Sigmoid colon (tissue), 7 donors: ENCODE results near the gene HSBP1L1. TPM values are rescaled to one million over a fixed set of nuclear protein-coding genes. Genes with fewer than 3 reads are reported as not detected.

Experiments used
- DNase-seq: peaks from one replicate; pipeline ENCODE4 v3.0.0-alpha.2; 2019
- H3K27ac ChIP-seq, 4 donors: fragments of 200-600 bp; sonication (generic); one replicate each; pipeline ENCODE4 v1.5.1; 2016 to 2019; ENCODE audit warnings: mild to moderate bottlenecking in 1 of 4
- H3K27me3 ChIP-seq, 3 donors: fragments of 200-600 bp; sonication (generic); one replicate each; pipeline ENCODE4 v1.5.1; 2019; ENCODE audit warnings: mild to moderate bottlenecking in 1 of 3
- H3K36me3 ChIP-seq, 4 donors: fragments of 200-600 bp; sonication (generic); one replicate each; pipeline ENCODE4 v1.5.1; 2016 to 2019
- H3K4me1 ChIP-seq, 4 donors: fragments of 200-600 bp; sonication (generic); one replicate each; pipeline ENCODE4 v1.5.1; 2017 to 2019
- H3K4me3 ChIP-seq, 4 donors: fragments of 200-600 bp; sonication (generic); one replicate each; pipeline ENCODE4 v1.5.1; 2017 to 2019; ENCODE audit warnings: mild to moderate bottlenecking in 2 of 4, moderate library complexity in 1 of 4
- H3K9me3 ChIP-seq, 4 donors: fragments of 200-600 bp in 3 of 4; sonication (generic) in 3 of 4; one replicate each; pipeline versions ENCODE4 v1.5.1 to v1.6.1; 2013 to 2019
- CTCF ChIP-seq, 4 experiments: fragments of 450-650 bp in 3 of 4; fragments of 200-600 bp in 1 of 4; IDR thresholded peaks; one replicate each; pipeline ENCODE4 v1.5.1; 2016 to 2019; ENCODE audit warnings: antibody characterized with exemption in 4 of 4, mild to moderate bottlenecking in 3 of 4, moderate library complexity in 2 of 4
- EP300 ChIP-seq, 4 donors: sonication (generic); formaldehyde crosslinking; IDR thresholded peaks; one replicate each; pipeline ENCODE4 v1.6.1; 2017; ENCODE audit warnings: antibody characterized with exemption in 4 of 4
- POLR2A ChIP-seq, 2 donors: fragments of 450-650 bp; IDR thresholded peaks; one replicate each; pipeline ENCODE4 v1.6.1; 2016; ENCODE audit warnings: antibody characterized with exemption in 2 of 2, mild to moderate bottlenecking in 2 of 2, moderate library complexity in 2 of 2
- POLR2AphosphoS5 ChIP-seq, 4 donors: sonication (generic); formaldehyde crosslinking; IDR thresholded peaks; one replicate each; pipeline ENCODE4 v1.6.1; 2017; ENCODE audit warnings: antibody characterized with exemption in 4 of 4
- WGBS, 2 donors: extraction: QIAGEN DNeasy Blood & Tissue Kit; methylation state at CpG; one replicate each; pipeline ENCODE4 v1.1.7; 2013; 5-methylcytosine and 5-hydroxymethylcytosine counted together
- intact Hi-C: fragments of 100-400 bp; cut with DNase I; formaldehyde crosslinking; loops from one replicate; pipeline ENCODE4 v1.15.1; 2023
- polyA plus RNA-seq, 3 donors: library from polyadenylated mRNA; stranded (reverse); fragments of 200-250 nt; gene quantifications; one replicate each; pipeline ENCODE4 v1.2.3, GENCODE V29; 2013
- total RNA-seq, 4 donors: library from RNA; depleted of rRNA; stranded (reverse); fragments of >200 nt; gene quantifications; one replicate each; pipeline ENCODE4 v1.1.0, GENCODE V29; 2016
- donor health status: healthy with polysubstance abuse.
- donor health status: Bipolar disorder and iron deficiency.
- donor health status: healthy.

The HSBP1L1 gene
- total and polyA plus RNA-seq, 7 donors = 15.8 to 86.5 (median 21.0) TPM

DNA sequence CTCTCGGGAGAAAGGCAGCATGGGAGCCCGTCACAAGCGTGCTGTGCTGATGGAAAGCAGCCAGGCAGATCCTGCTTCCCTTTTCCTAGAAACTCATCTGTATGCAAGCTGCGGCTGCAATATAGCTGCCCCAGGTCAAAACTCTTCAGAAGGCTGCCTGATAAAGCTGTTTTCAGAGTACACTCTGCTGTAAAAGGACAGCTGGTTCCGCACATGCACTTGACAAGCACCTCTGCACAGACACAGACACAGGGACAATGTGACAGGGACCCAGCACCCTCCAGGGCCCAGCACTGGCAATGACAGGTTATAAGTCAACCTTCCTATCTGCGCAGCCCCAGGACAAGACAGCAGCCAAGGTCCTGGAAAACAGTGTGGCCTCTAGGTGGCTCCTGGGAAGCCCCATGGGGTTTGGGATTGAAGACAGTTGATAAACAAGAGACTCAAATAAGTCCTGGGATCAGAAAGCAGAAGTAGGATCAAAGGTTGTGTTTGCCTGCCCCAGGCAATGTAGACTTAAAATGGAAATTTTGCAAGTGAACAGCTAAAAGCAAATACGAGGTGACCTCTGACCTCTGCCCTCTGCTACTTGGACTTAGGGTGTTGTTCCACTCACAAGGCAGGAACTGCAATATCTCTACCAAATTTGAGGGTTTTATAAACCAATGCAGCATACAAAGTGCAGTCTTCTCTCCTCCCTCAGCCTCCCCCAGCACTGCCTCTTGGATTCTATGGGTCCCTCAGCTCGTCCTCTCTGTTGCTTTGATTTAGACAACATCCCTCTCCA, 29.9 kb upstream of the HSBP1L1 start:
- peak; percentile 62 for DNase-seq
- no peak for TF ChIP-seq CTCF (IDR thresholded peaks at IDR 0.05)
- no peak for TF ChIP-seq EP300 (IDR thresholded peaks at IDR 0.05)
- no peak for TF ChIP-seq POLR2A (IDR thresholded peaks at IDR 0.05)
- no peak for TF ChIP-seq POLR2AphosphoS5 (IDR thresholded peaks at IDR 0.05)
- H3K27me3 ChIP-seq = no peaks in the 10 kb centered on the region
- peaks cover 4 to 12% (median 6%) of the 10 kb centered on the region in 4 donors for H3K9me3 ChIP-seq
- no peak overlapping the region for H3K4me3 ChIP-seq
- 20 to 72% methylated on average over 8 of the region's 8 CpGs for WGBS, 2 donors
- no peak overlapping the region for H3K27ac ChIP-seq
- H3K36me3 ChIP-seq = peaks cover under 1 to 38% (median 12%) of the 10 kb centered on the region in 4 donors
- intact Hi-C loops = no loop called here
- peaks cover 0 to 3% (median 0%) of the 10 kb centered on the region in 4 donors for H3K4me1 ChIP-seq

DNA sequence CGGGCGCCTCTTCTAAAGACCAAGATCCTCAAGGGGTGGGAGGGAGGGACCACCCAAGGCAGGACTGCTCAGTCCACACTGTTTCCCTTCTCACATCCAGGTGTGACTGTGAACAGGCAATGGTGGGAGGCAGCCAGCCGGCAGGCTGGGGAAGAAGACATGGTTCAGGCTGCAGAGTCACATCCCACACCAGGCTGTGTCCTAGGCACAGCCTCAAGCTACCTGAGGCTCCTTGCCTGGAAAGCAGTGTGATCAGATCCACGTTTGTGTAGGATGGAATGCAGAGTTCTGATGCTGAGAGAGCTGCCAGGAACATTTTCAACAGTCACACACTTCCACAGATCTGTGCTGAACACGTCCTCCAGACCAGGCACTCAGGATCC, 29.4 kb upstream of the HSBP1L1 start:
- Histone ChIP-seq H3K36me3 (peaks cover 4 to 39% (median 10%) of the 10 kb centered on the region in 4 donors), H3K4me1 (peaks cover 0 to 3% (median 0%) of the 10 kb centered on the region in 4 donors), H3K27me3 (no peaks in the 10 kb centered on the region), H3K9me3 (peaks cover 0 to 6% (median under 1%) of the 10 kb centered on the region in 4 donors), H3K27ac (no peak overlapping the region), H3K4me3 (no peak overlapping the region)
- 58 to 84% methylated on average over 5 of the region's 5 CpGs for WGBS, 2 donors
- no peak for TF ChIP-seq POLR2A (IDR thresholded peaks at IDR 0.05)
- TF ChIP-seq CTCF (IDR thresholded peaks at IDR 0.05) = no peak
- no peak for TF ChIP-seq EP300 (IDR thresholded peaks at IDR 0.05)
- no peak for TF ChIP-seq POLR2AphosphoS5 (IDR thresholded peaks at IDR 0.05)
- DNase-seq = peak; percentile 13
- intact Hi-C loops = no loop called here

GRCh38 chr18:79935499-79935898, 28.9 kb upstream of the HSBP1L1 start:
- Histone ChIP-seq H3K9me3 (peaks cover 0 to 2% (median 0%) of the 10 kb centered on the region in 4 donors), H3K27ac (no peak overlapping the region), H3K4me3 (no peak overlapping the region), H3K36me3 (peaks cover 0 to 41% (median 10%) of the 10 kb centered on the region in 4 donors), H3K4me1 (peaks cover 0 to 3% (median 0%) of the 10 kb centered on the region in 4 donors), H3K27me3 (no peaks in the 10 kb centered on the region)
- TF ChIP-seq CTCF (IDR thresholded peaks at IDR 0.05) (no peak), POLR2AphosphoS5 (IDR thresholded peaks at IDR 0.05) (no peak), POLR2A (IDR thresholded peaks at IDR 0.05) (no peak), EP300 (IDR thresholded peaks at IDR 0.05) (no peak)
- WGBS, 2 donors = 95 to 97% methylated on average over 3 of the region's 3 CpGs
- peak; percentile 37 for DNase-seq
- intact Hi-C loops = no loop called here

DNA sequence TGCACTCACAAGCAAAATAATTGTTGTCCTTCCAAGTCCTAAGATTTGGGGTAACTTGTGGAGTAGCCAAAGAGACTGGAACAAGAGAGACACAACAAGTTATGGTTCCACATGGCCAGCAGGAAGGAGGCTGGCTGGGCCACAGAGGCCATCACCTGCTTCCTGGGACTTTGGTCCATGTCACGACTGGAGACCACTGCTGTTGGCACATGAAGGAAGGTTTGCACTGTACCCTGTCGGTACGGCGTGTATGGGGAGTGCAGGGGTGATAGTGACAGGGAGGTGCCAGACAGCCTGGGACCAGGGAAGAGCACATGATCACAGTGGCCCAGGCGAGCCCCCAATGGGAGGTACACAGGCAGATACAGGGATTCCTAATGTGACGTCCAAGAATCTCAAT, 28.5 kb upstream of the HSBP1L1 start:
- no peak overlapping the region for H3K27ac ChIP-seq
- no peaks in the 10 kb centered on the region for H3K27me3 ChIP-seq
- peak; percentile 10 for DNase-seq
- H3K9me3 ChIP-seq = no peaks in the 10 kb centered on the region
- TF ChIP-seq EP300 (IDR thresholded peaks at IDR 0.05) (no peak), POLR2A (IDR thresholded peaks at IDR 0.05) (no peak), CTCF (IDR thresholded peaks at IDR 0.05) (no peak), POLR2AphosphoS5 (IDR thresholded peaks at IDR 0.05) (no peak)
- WGBS, 2 donors = 86 to 95% methylated on average over 6 of the region's 6 CpGs
- no peak overlapping the region for H3K4me3 ChIP-seq
- intact Hi-C loops = no loop called here
- H3K36me3 ChIP-seq = peaks cover 0 to 42% (median 10%) of the 10 kb centered on the region in 4 donors
- H3K4me1 ChIP-seq = peaks cover 0 to 3% (median 0%) of the 10 kb centered on the region in 4 donors
